ENCODE results near the gene ITGA1. TPM values are rescaled to one million over a fixed set of nuclear protein-coding genes. Genes with fewer than 3 reads are reported as not detected.

The ITGA1 gene
- total and polyA plus RNA-seq, 4 donors, result 24.2 to 187 (median 48.5) TPM

GRCh38 chr5:52870448-52870847, 82.7 kb downstream of the ITGA1 start:
- no peak overlapping the region for H3K27ac ChIP-seq (ENCODE audit: low read depth in 1 of 2, low read length in 2 of 2)
- H3K36me3 ChIP-seq (ENCODE audit: control insufficient read depth in 4 of 4, insufficient read depth in 3 of 4, low read depth in 1 of 4, low read length in 3 of 4), result peaks cover 3 to 15% (median 6%) of the 10 kb centered on the region in 4 donors
- H3K4me3 ChIP-seq (ENCODE audit: low read depth in 1 of 3, low read length in 3 of 3), result no peak overlapping the region
- DNase-seq (ENCODE audit: low spot score), result no peak
- H3K27me3 ChIP-seq (ENCODE audit: control insufficient read depth in 4 of 4, insufficient read depth in 4 of 4, low read length in 3 of 4), result no peaks in the 10 kb centered on the region
- H3K9me3 ChIP-seq (ENCODE audit: control insufficient read depth in 4 of 4, low read length in 3 of 4), result peaks cover 0 to 2% (median 0%) of the 10 kb centered on the region in 4 donors
- 39% methylated on average over 1 of the region's 1 CpG for WGBS
- peaks cover 0 to 4% (median 0%) of the 10 kb centered on the region in 4 donors for H3K4me1 ChIP-seq (ENCODE audit: control insufficient read depth in 4 of 4, insufficient read depth in 4 of 4, low read length in 3 of 4)
- no peak overlapping the region for H3K9ac ChIP-seq (ENCODE audit: low read depth in 1 of 2, low read length in 2 of 2)
- TF ChIP-seq NR2F2 (IDR thresholded peaks at IDR 0.05), result peak; percentile 85
- no peak for TF ChIP-seq ATF3 (IDR thresholded peaks at IDR 0.05)
- no peak for TF ChIP-seq EGR1 (IDR thresholded peaks at IDR 0.05; ENCODE audit: low read depth in 2 of 2)
- TF ChIP-seq JUND (IDR thresholded peaks at IDR 0.05), result no peak
- TF ChIP-seq CTCF (IDR thresholded peaks at IDR 0.05; ENCODE audit: low read depth, low read length, missing input control), result no peak
- TF ChIP-seq FOXA1 (IDR thresholded peaks at IDR 0.05), result no peak
- TF ChIP-seq MAX (IDR thresholded peaks at IDR 0.05), result no peak
- TF ChIP-seq HNF4G (IDR thresholded peaks at IDR 0.05), result no peak
- TF ChIP-seq HNF4A (conservative IDR thresholded peaks at IDR 0.05), result no peak
- no peak for TF ChIP-seq ZBTB33 (IDR thresholded peaks at IDR 0.05)
- TF ChIP-seq SP1 (IDR thresholded peaks at IDR 0.05), result peak; percentile 49
- TF ChIP-seq YY1 (IDR thresholded peaks at IDR 0.05), result no peak
- no peak for TF ChIP-seq GABPA (IDR thresholded peaks at IDR 0.05 in 1 of 2, conservative IDR thresholded peaks at IDR 0.05 in 1 of 2)
- no peak for TF ChIP-seq TAF1 (conservative IDR thresholded peaks at IDR 0.05)
- peak in 1 of 2 donors; percentile 27 for TF ChIP-seq RAD21 (IDR thresholded peaks at IDR 0.05)
- peak; percentile 47 to 79 for TF ChIP-seq RXRA (IDR thresholded peaks at IDR 0.05)

- H3K36me3 ChIP-seq (ENCODE audit: control insufficient read depth in 4 of 4, insufficient read depth in 3 of 4, low read depth in 1 of 4, low read length in 3 of 4), result peaks cover 0 to 7% (median 3%) of the 10 kb centered on the region in 4 donors
- H3K27me3 ChIP-seq (ENCODE audit: control insufficient read depth in 4 of 4, insufficient read depth in 4 of 4, low read length in 3 of 4), result no peaks in the 10 kb centered on the region
- H3K4me1 ChIP-seq (ENCODE audit: control insufficient read depth in 4 of 4, insufficient read depth in 4 of 4, low read length in 3 of 4), result no peaks in the 10 kb centered on the region
- H3K9me3 ChIP-seq (ENCODE audit: control insufficient read depth in 4 of 4, low read length in 3 of 4), result peaks cover 0 to 2% (median 0%) of the 10 kb centered on the region in 4 donors
- H3K9ac ChIP-seq (ENCODE audit: low read depth in 1 of 2, low read length in 2 of 2), result no peak overlapping the region
- no peak for TF ChIP-seq MAX (IDR thresholded peaks at IDR 0.05)
- TF ChIP-seq NR2F2 (IDR thresholded peaks at IDR 0.05), result peak; percentile 43
- no peak for TF ChIP-seq REST (IDR thresholded peaks at IDR 0.05)
- TF ChIP-seq ZBTB33 (IDR thresholded peaks at IDR 0.05), result no peak
- H3K4me3 ChIP-seq (ENCODE audit: low read depth in 1 of 3, low read length in 3 of 3), result no peak overlapping the region
- WGBS, result 79% methylated on average over 3 of the region's 3 CpGs
- DNase-seq (ENCODE audit: low spot score), result no peak
- peak overlapping the region in 1 of 2 donors; percentile 19 for H3K27ac ChIP-seq (ENCODE audit: low read depth in 1 of 2, low read length in 2 of 2)
These were observed 88.1 kb downstream of the ITGA1 start for GRCh38 chr5:52875827-52876226.

Measured in liver (tissue), 9 donors.